Measurements from ENCODE around the gene OTOS.

Gene OTOS

DNA sequence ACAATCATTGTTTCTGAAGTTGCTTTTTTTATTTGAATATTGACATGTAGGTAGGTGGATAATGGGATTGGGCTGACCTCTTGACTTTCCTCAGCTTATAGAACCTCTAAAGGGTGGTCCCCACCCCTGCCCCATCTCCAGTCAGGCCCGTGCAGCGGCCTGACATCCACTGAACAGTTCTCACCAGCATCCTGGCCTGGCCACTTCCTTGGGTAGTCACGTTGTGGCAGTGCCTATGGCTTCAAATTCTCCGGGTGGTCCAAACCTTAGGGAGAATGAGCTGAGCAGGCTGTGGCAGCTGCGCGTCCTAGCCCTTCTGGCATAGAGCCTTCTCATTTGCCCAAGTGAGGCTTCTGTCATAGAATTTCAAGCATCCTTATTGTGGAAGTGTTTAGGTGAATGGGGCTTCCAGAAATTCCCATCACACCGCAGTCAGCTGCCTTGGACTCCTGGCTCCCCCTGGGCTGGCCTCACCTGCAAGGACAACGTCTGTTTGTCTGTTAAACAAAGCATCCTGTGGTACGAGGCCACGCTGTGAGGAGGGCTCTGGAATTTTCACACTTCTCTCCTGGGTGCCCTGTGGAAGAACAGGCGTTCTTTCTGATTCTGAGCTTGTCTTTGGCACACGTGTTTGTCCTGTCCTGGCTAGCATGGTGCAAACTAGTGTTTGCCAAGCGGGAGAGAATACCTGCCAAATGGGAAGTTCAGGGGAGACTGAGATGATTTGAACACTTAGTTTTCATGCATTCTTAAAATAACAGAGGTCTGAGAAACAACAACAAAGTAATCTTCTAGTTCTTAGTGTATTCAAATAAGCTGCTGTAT, 31.8 kb upstream of the OTOS start:
- TF ChIP-seq, protein P1, sequence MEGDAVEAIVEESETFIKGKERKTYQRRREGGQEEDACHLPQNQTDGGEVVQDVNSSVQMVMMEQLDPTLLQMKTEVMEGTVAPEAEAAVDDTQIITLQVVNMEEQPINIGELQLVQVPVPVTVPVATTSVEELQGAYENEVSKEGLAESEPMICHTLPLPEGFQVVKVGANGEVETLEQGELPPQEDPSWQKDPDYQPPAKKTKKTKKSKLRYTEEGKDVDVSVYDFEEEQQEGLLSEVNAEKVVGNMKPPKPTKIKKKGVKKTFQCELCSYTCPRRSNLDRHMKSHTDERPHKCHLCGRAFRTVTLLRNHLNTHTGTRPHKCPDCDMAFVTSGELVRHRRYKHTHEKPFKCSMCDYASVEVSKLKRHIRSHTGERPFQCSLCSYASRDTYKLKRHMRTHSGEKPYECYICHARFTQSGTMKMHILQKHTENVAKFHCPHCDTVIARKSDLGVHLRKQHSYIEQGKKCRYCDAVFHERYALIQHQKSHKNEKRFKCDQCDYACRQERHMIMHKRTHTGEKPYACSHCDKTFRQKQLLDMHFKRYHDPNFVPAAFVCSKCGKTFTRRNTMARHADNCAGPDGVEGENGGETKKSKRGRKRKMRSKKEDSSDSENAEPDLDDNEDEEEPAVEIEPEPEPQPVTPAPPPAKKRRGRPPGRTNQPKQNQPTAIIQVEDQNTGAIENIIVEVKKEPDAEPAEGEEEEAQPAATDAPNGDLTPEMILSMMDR (IDR thresholded peaks at IDR 0.05; ENCODE audit: poor library complexity, severe bottlenecking): no peak
- H3K27me3 ChIP-seq (ENCODE audit: insufficient read depth, poor library complexity, severe bottlenecking): peaks cover 6% of the 10 kb centered on the region

DNA sequence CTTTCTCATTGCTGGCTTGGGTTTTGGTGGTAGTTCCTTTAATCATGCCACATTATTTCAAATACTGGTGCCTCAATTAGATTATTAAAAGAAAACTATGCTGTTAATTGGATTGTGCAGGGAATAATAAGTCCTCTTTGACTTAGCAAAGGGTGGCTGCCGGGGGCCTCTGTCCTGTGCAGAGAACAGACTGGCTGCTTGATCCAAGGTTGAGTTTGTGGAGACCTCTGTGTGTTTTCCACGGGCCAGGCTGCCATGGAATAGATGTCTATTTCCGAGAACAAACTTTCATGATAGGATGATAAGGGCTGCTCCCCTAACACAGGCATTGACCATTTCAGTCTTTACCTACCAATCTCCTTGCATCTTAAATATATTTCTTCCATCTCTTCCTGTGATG, 30.4 kb upstream of the OTOS start:
- H3K9me3 ChIP-seq (ENCODE audit: severe bottlenecking): no peaks in the 10 kb centered on the region
- H3K27ac ChIP-seq (ENCODE audit: poor library complexity, severe bottlenecking): no peak overlapping the region
- TF ChIP-seq, protein P1 (IDR thresholded peaks at IDR 0.05; ENCODE audit: poor library complexity, severe bottlenecking): no peak
- DNase-seq (ENCODE audit: low spot score) (peak; percentile 19), ATAC-seq (ENCODE audit: low read depth) (no peak)
- H3K4me3 ChIP-seq (ENCODE audit: severe bottlenecking): no peak overlapping the region
- peaks cover 9% of the 10 kb centered on the region for H3K27me3 ChIP-seq (ENCODE audit: insufficient read depth, poor library complexity, severe bottlenecking)
- H3K36me3 ChIP-seq (ENCODE audit: low read depth): no peaks in the 10 kb centered on the region
- no peaks in the 10 kb centered on the region for H3K4me1 ChIP-seq (ENCODE audit: insufficient read depth, poor library complexity, severe bottlenecking)

More for the DNA sequence above, 31.8 kb upstream of the OTOS start:
- Histone ChIP-seq H3K4me3 (ENCODE audit: severe bottlenecking) (no peak overlapping the region), H3K4me1 (ENCODE audit: insufficient read depth, poor library complexity, severe bottlenecking) (no peaks in the 10 kb centered on the region), H3K36me3 (ENCODE audit: low read depth) (no peaks in the 10 kb centered on the region), H3K9me3 (ENCODE audit: severe bottlenecking) (no peaks in the 10 kb centered on the region), H3K27ac (ENCODE audit: poor library complexity, severe bottlenecking) (no peak overlapping the region)
- DNase-seq (ENCODE audit: low spot score) (peak; percentile 28), ATAC-seq (ENCODE audit: low read depth) (no peak)

DNA sequence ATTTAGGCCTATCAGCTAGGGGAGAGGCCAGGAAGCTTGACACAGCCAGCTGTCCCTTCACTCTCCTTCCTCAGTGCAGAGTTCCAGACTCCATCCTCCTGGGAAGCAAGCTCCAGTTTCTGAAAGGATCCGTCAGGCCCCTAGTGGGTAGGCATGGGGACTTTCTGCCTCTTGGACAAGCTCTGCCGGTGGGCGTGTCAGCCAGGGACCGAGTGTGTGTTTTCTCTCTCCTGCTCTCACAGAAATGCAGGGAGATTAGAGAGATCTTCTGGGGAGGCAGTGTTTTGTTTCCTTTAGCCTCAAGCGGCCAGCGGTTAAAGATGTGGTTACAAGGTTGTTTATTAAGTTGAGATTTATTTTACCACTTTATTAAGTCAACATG, 29.9 kb upstream of the OTOS start:
- TF ChIP-seq, protein P1 (IDR thresholded peaks at IDR 0.05; ENCODE audit: poor library complexity, severe bottlenecking): no peak

DNA sequence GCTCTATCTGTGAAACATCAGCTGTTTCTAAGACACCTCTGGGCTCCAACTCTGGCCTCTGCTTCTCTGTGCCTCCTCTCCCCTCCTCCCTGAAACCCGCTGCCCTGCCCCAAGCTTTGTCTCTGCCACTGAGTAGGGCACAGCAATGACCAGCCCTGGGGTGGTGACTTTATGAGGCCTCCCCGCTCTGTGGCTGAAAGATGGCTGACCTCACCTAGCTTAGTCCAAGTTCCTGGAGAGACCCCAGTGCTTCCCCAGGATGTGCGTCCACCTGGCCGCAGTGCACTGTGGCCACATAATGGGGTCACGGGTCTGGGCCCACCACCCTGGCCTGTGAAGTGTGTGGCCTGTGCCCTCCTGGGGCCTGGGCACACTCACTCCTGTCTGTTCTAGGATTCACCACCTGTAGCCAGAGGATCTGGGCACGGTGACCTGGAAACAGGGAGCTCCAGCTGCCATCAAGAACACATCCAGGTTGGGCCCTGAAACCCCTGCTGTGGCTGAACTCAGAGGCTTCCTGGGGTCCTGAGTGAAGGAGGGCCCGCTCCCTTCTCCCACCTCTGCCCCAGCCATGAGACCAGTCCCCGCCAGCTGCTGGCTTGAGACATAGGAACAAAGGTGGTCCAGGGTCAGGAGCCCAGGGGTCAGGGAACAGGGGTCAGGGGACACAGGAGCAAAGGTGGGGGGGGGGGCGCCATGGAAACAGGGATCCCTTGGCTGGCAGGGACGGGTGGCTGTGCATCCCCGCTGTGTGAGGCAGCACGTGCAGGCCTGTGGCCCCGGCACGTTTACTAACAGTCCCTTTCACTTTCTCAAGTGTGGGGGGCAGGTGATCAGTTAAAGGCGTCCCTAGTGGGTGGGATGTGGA, 29.3 kb upstream of the OTOS start:
- Histone ChIP-seq H3K4me3 (ENCODE audit: severe bottlenecking) (no peak overlapping the region), H3K27me3 (ENCODE audit: insufficient read depth, poor library complexity, severe bottlenecking) (peaks cover 3% of the 10 kb centered on the region), H3K4me1 (ENCODE audit: insufficient read depth, poor library complexity, severe bottlenecking) (no peaks in the 10 kb centered on the region), H3K9me3 (ENCODE audit: severe bottlenecking) (no peaks in the 10 kb centered on the region), H3K36me3 (ENCODE audit: low read depth) (no peaks in the 10 kb centered on the region), H3K27ac (ENCODE audit: poor library complexity, severe bottlenecking) (no peak overlapping the region)
- TF ChIP-seq, protein P1 (IDR thresholded peaks at IDR 0.05; ENCODE audit: poor library complexity, severe bottlenecking): no peak
- DNase-seq (ENCODE audit: low spot score) (peak; percentile 40), ATAC-seq (ENCODE audit: low read depth) (no peak)

More for the DNA sequence above, 29.9 kb upstream of the OTOS start:
- DNase-seq (ENCODE audit: low spot score) (peak; percentile 21), ATAC-seq (ENCODE audit: low read depth) (no peak)
- H3K27ac ChIP-seq (ENCODE audit: poor library complexity, severe bottlenecking): no peak overlapping the region
- H3K27me3 ChIP-seq (ENCODE audit: insufficient read depth, poor library complexity, severe bottlenecking): peaks cover 9% of the 10 kb centered on the region
- H3K36me3 ChIP-seq (ENCODE audit: low read depth): no peaks in the 10 kb centered on the region
- H3K4me3 ChIP-seq (ENCODE audit: severe bottlenecking): no peak overlapping the region
- no peaks in the 10 kb centered on the region for H3K9me3 ChIP-seq (ENCODE audit: severe bottlenecking)
- H3K4me1 ChIP-seq (ENCODE audit: insufficient read depth, poor library complexity, severe bottlenecking): no peaks in the 10 kb centered on the region
